Mucosa of rectum (tissue), 2 donors: ENCODE data around the gene PTGDS.

Experiments
- H3K27ac ChIP-seq, 2 donors: one replicate each; pipeline ENCODE4 v1.7.0; 2013; ENCODE audit warnings: inconsistent platforms in 2 of 2, low read depth in 2 of 2, low read length in 2 of 2
- H3K27me3 ChIP-seq, 2 donors: one replicate each; pipeline ENCODE4 v1.7.0; 2013; ENCODE audit warnings: low read length in 2 of 2; ENCODE audit not compliant: control insufficient read depth in 2 of 2, insufficient read depth in 2 of 2
- H3K36me3 ChIP-seq, 2 donors: one replicate each; pipeline ENCODE4 v1.7.0; 2013; ENCODE audit warnings: low read length in 2 of 2; ENCODE audit not compliant: control insufficient read depth in 2 of 2, insufficient read depth in 2 of 2
- H3K4me1 ChIP-seq, 2 donors: one replicate each; pipeline ENCODE4 v1.7.0; 2013; ENCODE audit warnings: low read length in 2 of 2, mild to moderate bottlenecking in 1 of 2; ENCODE audit not compliant: control insufficient read depth in 2 of 2, insufficient read depth in 2 of 2
- H3K4me3 ChIP-seq, 2 donors: one replicate each; pipeline ENCODE4 v1.7.0; 2013; ENCODE audit warnings: low read length in 2 of 2
- H3K9ac ChIP-seq, 2 donors: one replicate each; pipeline ENCODE4 v1.7.0; 2013; ENCODE audit warnings: low read length in 2 of 2, low read depth in 1 of 2, mild to moderate bottlenecking in 1 of 2
- H3K9me3 ChIP-seq, 2 donors: one replicate each; pipeline ENCODE4 v1.7.0; 2013; ENCODE audit warnings: low read length in 2 of 2; ENCODE audit not compliant: control insufficient read depth in 2 of 2
- donor health status: healthy.
- donor health status: Normal muscosa, but diverticular disease.

The PTGDS gene

DNA sequence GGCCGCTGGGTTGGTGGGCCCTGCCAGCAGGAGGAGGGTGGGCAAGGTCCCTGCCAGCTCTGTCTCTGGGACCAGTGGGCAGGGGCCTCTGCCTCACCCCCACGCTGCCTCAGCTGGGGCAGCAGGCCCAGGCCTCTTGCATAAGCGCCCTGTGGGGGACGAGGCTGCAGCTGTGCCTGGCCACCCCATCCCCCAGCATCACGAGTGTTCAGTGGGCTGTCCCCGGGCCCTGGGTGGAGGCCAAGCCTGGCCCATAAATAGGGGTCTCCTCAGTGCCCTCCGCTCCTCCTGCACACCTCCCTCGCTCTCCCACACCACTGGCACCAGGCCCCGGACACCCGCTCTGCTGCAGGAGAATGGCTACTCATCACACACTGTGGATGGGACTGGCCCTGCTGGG, at the start of gene PTGDS:
Gene PTGDS (plus strand): TSS at position 282 of the 400 bp plus-strand sequence. CDS start 75 bp downstream, at position 357.
- H3K4me1 ChIP-seq: peaks cover 0 to 12% of the 10 kb centered on the region in 2 donors
- peak within 1 kb of the TSS in 1 of 2 donors; percentile 38 for H3K9ac ChIP-seq
- no peaks in the 10 kb centered on the region for H3K27me3 ChIP-seq
- H3K4me3 ChIP-seq: peak within 1 kb of the TSS; percentile 52 to 54
- H3K9me3 ChIP-seq: no peaks in the 10 kb centered on the region
- no peak within 1 kb of the TSS for H3K27ac ChIP-seq
- H3K36me3 ChIP-seq: no peaks in the 10 kb centered on the region

DNA sequence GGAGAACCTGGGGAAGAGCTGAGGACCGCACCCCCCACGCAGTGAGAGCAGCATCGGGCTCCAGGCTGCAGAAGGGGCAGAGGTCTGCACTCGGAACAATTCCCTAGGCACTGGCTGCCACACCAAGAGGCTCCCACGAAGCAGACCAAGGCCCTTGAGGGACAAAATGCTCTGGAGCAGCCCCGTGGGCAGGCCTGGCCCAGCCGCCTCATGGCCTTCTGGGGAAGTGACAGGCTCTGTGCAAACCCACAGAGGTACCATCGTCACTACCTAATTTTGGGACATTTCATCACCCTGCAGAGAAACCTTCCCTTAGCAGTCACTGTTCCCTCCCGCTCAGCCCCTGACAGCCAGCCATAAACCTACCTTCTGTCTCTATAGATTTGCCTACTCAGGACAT, 48.7 kb upstream of the PTGDS start:
- H3K9ac ChIP-seq: no peak overlapping the region
- peaks cover 4% of the 10 kb centered on the region in 2 donors for H3K4me1 ChIP-seq
- H3K4me3 ChIP-seq: no peak overlapping the region
- H3K27ac ChIP-seq: no peak overlapping the region
- H3K36me3 ChIP-seq: peaks cover 8 to 22% of the 10 kb centered on the region in 2 donors
- H3K27me3 ChIP-seq: no peaks in the 10 kb centered on the region
- no peaks in the 10 kb centered on the region for H3K9me3 ChIP-seq

DNA sequence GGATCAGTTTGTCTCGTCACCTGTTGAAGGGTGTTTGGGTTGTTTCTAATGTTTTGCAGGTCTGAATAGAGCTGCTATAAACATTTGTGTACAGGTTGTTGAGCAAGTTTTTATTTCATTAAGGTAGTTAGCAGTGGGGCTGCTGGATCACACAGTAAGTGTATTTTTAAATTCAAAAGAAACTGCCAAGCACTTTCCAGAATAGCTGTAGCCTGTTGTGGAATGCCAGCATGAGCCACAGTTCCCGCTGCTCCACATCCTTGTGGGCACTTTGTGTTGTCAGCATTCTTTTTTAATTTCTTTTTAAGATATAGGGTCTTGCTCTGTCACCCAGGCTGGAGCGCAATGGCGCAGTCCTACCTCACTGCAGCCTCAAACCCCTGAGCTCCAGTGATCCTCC, 47.3 kb upstream of the PTGDS start:
- Histone ChIP-seq H3K27ac (no peak overlapping the region), H3K9me3 (no peaks in the 10 kb centered on the region), H3K36me3 (peaks cover 5 to 12% of the 10 kb centered on the region in 2 donors), H3K4me3 (no peak overlapping the region), H3K27me3 (no peaks in the 10 kb centered on the region), H3K9ac (no peak overlapping the region), H3K4me1 (peaks cover 4% of the 10 kb centered on the region in 2 donors)

DNA sequence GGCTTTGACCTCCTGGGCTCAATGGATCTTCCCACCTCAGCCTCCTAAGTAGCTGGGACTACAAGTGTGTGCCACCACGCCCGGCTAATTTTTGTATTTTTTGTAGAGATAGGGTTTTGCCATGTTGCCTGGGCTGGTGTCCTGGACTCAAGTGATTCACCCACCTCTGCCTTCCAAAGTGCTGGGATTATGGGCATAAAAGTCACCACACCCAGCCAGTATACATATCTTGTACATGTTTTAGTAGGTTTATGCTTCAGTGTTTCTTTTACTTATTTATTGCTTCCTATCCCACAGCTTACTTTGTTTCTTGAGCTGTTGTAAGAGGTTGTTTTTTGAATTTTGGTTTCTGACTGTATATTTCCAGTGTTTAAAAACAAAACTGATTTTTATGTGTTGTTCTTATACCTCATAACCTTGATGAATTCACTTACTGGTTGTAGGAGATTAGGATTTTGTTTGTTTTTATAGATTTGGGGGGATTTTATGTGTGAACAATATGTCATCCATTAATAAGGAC, 45.6 kb upstream of the PTGDS start:
- Histone ChIP-seq H3K4me1 (peaks cover 4% of the 10 kb centered on the region in 2 donors), H3K27ac (peak overlapping the region in 1 of 2 donors; percentile 26), H3K9me3 (no peaks in the 10 kb centered on the region), H3K4me3 (peak overlapping the region in 1 of 2 donors; percentile 5), H3K36me3 (peaks cover 0 to 5% of the 10 kb centered on the region in 2 donors), H3K27me3 (no peaks in the 10 kb centered on the region), H3K9ac (no peak overlapping the region)

DNA sequence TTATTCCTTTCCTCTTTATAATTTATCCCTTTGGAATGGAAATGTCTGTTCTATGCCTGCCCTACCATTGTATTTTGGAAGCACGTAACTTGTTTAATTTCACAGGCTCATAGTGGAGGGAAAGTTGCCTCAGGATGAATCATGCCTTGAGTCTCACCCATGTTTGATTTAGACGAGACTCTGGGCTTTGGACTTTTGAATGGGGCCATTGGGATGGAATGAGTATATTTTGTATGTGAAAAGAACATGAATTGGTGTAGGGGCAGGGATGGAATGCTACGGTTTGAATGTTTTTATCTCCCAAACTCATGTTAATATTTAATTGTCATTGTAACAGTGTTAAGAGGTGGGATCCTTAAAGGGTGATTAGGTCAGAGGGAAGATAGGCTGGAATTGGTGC, 43.0 kb upstream of the PTGDS start:
- peaks cover 4% of the 10 kb centered on the region in 2 donors for H3K4me1 ChIP-seq
- no peaks in the 10 kb centered on the region for H3K9me3 ChIP-seq
- H3K27me3 ChIP-seq: no peaks in the 10 kb centered on the region
- H3K36me3 ChIP-seq: peaks cover 4% of the 10 kb centered on the region in 2 donors
- H3K9ac ChIP-seq: no peak overlapping the region
- H3K27ac ChIP-seq: no peak overlapping the region
- H3K4me3 ChIP-seq: no peak overlapping the region

DNA sequence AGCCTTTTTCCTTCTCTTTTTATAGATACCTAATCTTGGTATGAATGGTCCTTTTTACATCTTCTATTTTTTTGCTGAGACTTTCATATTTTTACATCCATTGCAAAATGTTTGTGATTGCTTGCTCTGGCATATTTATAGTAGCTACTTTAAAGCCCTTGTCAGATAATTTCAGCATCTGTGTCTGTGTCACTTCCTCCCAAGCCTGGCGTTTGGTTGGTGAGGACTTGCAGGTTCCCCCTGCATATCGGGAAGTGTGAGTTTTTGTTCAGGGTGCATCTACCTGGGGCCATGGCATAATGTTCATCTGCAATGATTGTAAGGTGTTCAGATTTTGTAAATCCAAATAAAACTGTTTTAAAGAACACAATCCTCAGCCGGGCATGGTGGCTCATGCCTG, 41.7 kb upstream of the PTGDS start:
- H3K9ac ChIP-seq: no peak overlapping the region
- H3K4me1 ChIP-seq: peaks cover 4% of the 10 kb centered on the region in 2 donors
- no peak overlapping the region for H3K4me3 ChIP-seq
- no peaks in the 10 kb centered on the region for H3K9me3 ChIP-seq
- no peak overlapping the region for H3K27ac ChIP-seq
- no peaks in the 10 kb centered on the region for H3K27me3 ChIP-seq
- H3K36me3 ChIP-seq: peaks cover 16 to 18% of the 10 kb centered on the region in 2 donors

DNA sequence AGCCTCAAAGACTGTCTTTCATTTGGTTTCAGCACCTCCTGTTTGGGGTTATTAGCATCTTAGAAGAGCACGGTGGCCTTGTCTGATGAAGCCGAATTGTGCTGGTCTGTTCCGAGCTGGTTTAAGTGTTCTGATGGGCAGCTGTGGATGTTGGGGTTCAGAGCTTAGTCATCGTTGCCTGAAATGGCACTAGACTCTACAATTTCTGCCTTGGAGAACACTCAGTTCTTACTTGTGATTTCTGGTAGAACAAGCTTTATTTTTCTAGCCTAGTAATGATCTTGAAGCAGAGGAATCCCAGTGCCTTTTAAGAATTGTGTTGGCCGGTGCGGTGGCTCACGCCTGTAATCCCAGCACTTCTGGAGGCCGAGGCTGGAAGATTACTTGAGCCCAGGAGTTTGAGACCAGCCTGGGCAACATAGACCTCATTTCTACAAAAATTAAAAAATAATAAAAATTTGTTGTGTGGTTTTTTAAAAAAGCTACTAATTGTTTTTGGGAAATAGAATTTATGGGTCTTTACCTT, 40.6 kb upstream of the PTGDS start:
- Histone ChIP-seq H3K4me3 (no peak overlapping the region), H3K9ac (no peak overlapping the region), H3K9me3 (no peaks in the 10 kb centered on the region), H3K36me3 (peaks cover 26 to 28% of the 10 kb centered on the region in 2 donors), H3K27ac (no peak overlapping the region), H3K27me3 (no peaks in the 10 kb centered on the region), H3K4me1 (peaks cover 3 to 4% of the 10 kb centered on the region in 2 donors)

DNA sequence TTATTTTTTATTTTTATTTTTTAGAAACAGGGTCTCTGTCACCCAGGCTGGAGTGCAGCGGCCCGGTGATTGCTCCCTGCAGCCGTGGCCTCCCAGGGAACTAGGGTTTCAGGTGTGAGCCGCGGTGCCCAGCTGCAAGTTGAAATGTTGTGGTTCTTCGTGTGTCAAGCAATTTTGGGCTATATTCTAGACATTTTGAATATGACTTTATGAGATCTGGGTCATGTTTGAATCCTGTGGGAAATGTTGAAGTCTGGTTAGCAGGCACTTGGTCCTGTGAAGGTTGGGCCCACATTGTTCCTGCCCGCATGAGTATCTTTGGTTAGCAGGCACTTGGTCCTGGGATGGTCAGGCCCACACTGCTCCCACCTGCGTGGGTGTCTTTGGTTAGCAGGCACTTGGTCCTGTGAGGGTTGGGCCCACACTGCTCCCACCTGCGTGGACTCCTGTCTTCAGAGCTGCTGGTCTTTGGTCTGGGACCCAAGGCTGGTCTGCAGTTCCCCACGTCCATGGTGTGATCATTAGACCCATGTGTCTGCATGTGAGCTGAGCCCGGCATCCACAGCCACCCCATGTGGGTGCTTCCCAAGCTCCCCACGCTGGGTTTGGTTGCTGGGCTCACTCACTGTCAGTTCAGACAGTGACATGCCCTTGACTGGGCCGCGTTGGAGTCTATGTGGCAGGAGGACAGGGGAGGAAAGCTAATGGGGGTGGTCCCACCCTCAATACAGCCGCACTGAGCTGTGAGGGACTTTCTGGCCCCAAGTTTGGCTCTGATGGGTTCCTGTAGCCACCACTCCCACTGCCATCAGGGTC, 39.9 kb upstream of the PTGDS start:
- no peaks in the 10 kb centered on the region for H3K9me3 ChIP-seq
- no peak overlapping the region for H3K9ac ChIP-seq
- H3K27me3 ChIP-seq: no peaks in the 10 kb centered on the region
- peaks cover 33 to 35% of the 10 kb centered on the region in 2 donors for H3K36me3 ChIP-seq
- no peaks in the 10 kb centered on the region for H3K4me1 ChIP-seq
- no peak overlapping the region for H3K27ac ChIP-seq
- no peak overlapping the region for H3K4me3 ChIP-seq

DNA sequence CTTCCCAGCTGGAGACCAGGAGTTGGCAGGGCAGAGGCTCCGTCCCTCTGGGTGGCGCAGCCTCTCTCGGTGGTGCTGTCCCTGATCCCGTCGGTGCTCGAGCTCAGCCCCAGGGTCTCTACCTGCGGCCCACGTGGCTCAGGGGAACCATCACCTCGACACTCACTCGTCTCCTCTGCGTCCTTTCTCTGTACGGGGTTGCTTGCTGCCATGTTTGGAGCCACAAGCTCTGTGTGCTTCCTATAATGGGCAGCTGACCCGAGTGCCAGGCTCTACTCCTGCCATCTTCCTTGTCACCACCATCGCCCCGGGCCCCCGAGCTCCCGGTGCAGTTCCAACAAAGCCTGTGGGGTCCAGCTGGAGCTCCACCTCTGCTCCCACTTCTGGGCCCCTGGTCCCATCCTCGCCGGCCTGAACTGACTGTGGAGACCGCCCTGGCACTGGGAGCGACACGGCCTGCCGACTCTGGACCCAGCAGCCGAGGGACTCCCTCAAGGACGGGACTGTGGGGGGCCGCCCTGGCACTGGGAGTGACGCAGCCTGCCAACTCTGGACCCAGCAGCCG, 37.8 kb upstream of the PTGDS start:
- Histone ChIP-seq H3K27me3 (no peaks in the 10 kb centered on the region), H3K9me3 (no peaks in the 10 kb centered on the region), H3K4me3 (no peak overlapping the region), H3K9ac (no peak overlapping the region), H3K27ac (no peak overlapping the region), H3K36me3 (peaks cover 39% of the 10 kb centered on the region in 2 donors), H3K4me1 (peaks cover 7 to 8% of the 10 kb centered on the region in 2 donors)

DNA sequence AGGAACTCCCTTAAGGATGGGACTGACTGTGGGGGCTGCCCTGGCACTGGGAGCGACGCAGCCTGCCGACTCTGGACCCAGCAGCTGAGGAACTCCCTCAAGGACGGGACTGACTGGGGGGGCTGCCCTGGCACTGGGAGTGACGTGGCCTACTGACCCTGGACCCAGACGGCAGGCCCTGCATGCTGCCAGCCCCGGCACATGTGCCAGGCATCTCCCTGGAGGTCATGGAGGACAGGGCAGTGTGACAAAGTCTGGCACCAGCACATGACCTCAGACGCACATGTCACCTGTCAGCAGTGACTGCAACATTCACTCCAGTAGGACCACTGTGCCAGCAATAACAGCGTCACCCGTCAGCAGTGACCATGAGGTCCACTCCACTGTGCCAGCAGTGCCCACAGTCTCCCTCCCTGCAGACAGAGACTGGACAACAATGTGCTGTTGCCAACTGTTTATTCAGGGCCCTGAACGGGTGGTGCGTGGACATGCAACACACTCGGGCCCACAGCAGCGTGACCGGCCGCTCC, 37.2 kb upstream of the PTGDS start:
- H3K9ac ChIP-seq: no peak overlapping the region
- no peaks in the 10 kb centered on the region for H3K9me3 ChIP-seq
- peaks cover 39% of the 10 kb centered on the region in 2 donors for H3K36me3 ChIP-seq
- H3K27me3 ChIP-seq: no peaks in the 10 kb centered on the region
- no peak overlapping the region for H3K27ac ChIP-seq
- H3K4me3 ChIP-seq: no peak overlapping the region
- H3K4me1 ChIP-seq: peaks cover 10 to 12% of the 10 kb centered on the region in 2 donors
